Stimulated activated CD8-positive, alpha-beta memory T cell treated with anti-CD3 and anti-CD28 coated beads, Interleukin-12 subunit alpha, Interleukin-12 subunit beta, amount 100 ng/mL, for 24 hours (primary cell): ENCODE measurements around the gene KIF14.
"Not testable (repeated sequence)": the region's sequence is repeated elsewhere in the genome, so short reads cannot be mapped to it uniquely, and the experiment has no call there.

Experiments
- DNase-seq: peaks from one replicate; pipeline ENCODE4 v3.0.0-alpha.2; 2020; ENCODE audit errors: extremely low read depth

The KIF14 gene

DNA sequence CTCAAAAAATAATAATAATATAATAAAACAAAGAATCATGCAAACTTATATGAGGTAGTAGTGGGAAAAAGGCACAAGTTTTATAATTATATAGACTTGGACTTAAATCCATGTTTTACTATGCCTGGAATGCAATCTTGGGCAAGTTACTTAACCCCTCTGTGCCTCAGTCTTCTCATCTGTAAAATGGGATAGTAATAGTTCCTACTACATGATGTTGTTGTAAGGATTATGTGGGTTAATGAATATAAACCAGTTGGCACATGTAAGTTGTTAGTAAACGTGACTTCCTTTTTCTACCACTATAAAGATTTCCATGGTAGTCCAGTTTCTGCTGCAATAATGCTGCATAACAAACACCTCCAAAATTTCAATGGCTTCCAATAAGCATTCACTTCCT is 10.8 kb upstream of the KIF14 start:
- no peak for DNase-seq

DNA sequence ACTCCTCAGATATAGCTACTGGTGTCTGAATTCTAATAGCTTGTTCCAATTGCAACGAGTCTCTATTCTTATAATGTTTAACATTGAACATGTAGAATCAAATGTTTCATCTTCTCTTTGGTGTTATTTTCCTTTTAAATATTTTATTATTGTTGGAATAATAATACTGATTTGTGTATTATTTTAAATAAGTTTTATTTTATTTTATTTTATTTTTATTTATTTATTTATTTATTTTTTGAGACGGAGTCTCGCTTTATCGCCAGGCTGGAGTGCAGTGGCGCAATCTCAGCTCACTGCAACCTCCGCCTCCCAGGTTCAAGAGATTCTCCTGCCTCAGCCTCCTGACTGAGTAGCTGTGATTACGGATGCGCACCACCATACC is 10.0 kb upstream of the KIF14 start:
- DNase-seq, result not testable (repeated sequence)

DNA sequence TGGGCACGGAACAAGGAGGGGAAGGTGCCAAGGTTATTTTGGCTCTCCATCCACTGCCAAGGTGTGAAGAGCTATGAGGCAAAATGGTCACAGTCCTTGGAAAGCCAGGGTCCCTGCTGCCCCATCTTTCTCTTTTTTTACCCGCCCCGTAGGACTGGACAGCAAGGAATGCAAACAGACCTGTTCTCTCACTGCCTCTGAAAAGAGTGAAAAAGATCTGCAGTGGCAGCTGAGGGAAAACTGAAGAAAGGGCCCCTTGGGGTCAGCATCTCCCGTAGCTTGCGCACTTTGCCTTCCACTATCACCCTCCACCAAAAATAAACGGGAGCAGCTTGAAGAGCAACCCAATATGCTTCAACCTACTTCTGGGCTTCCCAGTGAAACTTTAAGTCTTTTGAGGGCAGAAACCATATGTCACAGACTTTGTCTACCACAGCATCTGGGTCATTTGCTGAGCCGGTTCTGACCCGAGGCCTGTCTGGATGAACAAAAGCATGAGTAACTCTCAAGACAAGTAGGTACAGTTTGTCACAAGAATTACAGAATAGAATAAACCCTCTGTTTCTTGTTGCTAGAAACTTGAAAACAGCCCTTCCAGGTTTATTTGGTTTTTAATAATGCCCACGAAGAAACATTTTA is 9.4 kb upstream of the KIF14 start:
- DNase-seq, result no peak

DNA sequence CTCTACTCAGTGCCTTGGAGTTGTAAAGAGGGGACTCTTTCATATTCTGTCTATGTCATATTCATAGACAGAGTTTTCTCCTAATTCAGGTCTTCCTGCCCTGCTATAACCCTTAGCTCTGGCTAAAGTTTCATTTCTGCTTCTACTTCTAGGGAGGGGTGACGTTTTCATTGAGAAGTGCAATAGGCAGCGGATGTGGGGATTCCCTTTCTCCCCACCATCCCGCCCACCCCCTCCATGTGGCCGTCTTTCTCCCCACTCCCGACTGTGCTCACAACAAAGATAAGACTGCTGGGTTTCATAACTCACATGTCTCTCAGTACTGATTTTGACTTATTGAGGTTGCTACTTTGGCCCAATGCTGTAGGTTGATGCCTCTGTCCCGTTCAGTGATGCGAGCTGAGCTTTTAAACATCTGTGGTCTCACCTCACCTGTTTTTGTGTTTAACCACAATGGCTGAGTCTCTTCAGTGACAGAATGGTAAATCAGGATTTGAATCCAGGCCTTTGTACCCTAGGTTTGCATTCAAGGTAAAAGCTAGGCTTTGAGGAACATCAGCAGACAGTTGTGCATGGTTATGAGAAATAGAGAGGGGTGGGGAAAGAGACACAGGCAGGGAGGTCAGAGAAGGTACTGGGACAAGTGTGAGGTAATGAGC is 7.8 kb upstream of the KIF14 start:
- DNase-seq, result no peak

DNA sequence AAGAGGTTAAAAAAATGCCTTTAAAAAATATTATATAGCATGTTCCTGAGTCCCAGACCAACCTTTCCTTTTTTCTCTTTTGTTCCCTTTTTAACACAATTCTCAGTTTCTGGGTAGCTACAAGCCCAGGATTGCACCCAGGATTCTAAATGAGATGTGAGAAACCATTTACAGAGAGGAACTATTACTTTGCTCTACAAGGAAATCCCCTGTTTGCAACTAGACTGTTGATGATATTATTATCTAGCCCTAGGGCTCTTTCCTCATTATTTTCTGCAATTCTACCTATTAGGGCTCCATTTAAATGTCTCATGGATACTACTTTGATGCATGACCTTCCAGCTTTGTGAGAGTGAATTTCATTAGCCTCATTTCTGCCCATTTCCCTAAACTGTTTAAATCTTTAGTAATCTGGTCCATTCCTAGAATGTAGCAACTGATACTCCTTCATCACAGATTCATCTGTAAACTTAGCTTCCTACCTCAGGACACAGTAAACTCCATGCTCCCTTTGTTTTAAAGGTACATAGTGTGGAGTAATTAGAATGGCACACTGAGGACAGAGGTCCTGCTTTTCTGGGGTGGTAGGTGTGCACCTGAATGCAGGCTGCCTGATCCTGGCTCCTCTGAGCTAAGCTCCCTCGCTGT is 7.1 kb upstream of the KIF14 start:
- no peak for DNase-seq

DNA sequence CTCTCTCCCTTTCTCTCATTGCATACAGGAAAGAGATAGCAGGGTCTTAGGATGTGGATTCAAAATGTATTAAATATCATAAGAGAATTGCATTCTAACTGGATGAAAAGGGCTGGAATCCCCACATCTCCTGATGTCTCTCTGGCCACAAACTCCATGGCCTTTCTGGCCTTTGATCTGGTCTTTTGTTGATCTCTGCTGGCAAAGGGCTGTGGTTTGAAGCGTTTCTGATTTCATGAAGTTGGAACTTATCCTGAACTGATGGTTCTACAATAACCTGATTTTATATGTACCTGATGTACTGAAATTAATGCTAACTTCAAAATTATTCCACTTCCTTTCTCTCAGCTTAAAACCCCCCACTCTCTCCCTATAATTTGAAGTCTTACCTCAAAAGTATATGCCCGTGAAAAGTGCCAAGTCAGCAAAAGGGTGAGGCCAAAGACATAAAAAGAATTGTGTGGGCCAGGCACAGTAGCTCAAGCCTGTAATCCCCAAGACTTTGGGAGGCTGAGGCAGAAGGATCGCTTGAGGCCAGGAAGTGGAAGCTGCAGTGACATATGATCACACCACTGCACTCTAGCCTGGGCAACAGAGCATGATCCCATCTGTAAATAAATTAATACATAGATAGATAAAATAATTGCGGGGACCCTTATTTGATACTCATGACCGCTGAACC is 6.4 kb upstream of the KIF14 start:
- DNase-seq, result no peak

DNA sequence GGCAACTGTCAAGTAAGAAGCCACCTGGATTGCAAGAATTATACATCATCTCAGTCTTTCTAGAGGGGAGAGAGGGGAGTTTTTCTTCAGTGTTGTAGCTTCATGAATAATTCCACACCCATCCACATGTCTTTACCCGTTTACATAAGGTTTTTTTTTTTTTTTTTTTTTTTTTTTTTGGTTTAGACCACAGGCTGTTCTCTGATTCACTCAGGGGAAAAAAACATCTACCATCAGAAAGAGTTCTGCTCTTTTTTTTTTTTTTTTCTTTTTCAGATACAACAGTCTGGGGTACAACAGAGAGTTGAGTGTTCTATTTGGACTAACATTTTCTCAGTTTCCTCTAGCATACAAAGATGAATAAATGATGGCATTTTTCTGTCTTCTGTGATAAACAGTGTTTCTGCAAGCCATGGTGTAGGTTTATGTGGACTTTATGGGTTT is 4.9 kb upstream of the KIF14 start:
- DNase-seq, result no peak

DNA sequence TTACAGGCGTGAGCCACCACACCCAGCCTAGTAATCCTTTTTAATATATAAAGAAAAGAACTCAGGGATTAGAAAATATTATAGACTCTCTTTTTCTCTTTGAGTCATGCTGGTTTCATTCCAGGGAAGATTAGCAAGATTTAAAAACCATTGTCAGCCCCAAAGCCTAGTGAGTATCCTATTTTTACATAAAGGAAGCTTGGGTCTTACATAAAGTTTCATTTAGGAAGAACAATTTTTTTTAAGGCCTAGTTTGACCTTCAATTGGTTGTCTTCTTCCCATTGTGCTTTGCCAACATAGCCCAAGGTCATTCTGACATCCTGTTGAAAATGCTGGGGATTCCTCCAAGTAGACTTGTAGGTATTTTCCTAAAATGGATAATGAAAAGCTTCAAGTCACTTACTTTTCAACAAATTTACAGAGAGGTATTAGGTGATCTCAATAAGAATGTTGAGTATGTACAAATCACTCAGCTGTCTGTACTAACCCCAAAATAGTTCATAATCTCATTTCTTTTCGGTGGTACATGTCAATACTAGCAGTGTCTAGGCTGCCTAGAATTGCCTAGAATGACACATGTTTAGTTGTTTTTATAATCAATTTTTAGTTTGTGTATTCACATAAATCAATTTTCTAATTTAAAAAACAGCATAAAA is 4.3 kb upstream of the KIF14 start:
- DNase-seq, result no peak

DNA sequence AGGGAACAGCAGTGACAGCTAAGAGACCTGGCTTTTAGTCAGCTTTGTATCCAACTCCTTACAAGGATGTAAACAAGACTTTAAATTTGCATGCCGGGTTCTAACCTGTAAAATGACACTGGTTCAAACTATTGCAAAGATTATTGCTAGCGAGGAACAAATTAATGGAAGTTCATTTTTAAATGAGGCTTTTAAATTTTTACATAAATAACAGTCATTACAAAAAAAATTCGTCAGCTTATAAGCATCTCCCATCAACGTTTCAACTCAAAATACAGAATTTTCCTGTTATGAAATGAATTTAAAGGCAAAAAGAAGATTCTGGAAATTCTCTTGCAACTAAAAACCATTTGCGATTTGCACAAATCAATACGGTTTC is 668 bp downstream of the KIF14 start:
- no peak for DNase-seq

DNA sequence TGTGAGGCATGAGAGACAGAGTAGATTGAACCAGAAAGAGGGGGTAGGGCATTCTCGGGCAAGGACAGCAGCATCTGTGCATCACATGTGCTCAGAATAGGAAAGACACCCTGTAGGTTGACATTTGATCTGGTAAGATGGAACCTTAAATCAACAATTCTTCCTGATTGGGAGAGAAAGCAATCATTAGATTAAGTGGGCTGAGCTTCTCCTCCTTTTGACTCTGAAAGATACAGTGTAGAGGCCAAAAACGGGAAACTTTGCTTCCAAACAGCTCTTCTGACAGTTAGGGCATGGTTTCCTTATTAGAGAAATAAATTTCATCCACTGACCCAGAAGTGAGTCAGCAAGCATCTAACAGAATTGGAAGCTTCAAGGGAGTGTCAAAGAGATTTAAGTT is 9.7 kb downstream of the KIF14 start:
- no peak for DNase-seq

DNA sequence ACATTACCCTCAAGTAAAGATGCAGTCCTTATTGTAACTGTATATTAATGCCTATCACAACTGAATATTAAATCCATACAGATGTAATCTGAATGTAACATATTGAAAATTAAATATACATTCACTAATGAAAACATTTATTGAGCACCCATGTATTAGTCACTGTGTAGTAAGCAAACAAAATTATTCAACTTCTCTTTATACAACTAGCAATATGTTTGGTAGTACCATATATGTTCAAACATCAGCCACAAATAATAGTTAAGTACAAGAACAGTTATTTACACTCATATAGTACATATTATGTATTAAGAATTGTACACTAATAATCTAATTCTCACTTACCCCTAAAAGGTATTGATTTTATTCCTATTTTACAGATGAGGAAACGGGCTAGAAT is 17.9 kb downstream of the KIF14 start:
- DNase-seq, result no peak

DNA sequence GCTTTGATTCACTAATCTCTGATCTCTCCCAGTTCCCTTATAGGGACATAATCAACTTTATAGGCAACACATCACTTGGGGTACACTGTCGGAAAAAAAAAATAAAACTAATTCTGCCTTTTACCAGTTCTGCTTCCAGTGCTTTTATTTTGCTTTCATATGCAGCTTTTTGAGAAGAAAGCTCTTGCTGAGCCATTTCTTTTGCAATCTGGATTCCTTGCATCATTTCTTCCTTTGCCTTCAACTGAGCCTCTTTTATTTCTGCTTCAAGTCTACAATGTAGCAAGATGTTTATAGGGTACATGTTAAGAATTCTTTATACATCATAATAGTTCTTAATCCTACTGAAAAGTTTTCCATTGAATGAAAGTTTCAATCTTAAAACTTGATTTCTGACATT is 30.6 kb downstream of the KIF14 start:
- no peak for DNase-seq

DNA sequence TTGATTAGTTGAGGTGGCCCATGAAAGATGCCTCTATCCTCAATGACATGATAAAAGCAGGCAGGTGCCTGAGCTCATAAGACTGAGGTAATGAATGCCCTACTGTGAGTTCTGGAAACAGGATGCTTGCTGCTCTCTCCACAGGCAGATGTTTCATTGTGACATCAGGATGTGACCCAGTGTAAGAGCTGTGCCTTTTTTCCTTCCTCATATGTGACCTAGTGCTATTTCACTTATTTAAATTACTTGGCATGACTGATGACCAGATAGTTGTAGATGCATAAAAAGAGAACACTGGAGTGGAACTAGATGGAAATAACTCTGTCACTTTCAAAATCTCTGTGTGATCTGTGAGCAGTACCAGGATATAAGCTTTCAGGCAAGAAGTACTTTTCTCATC is 31.9 kb downstream of the KIF14 start:
- no peak for DNase-seq

DNA sequence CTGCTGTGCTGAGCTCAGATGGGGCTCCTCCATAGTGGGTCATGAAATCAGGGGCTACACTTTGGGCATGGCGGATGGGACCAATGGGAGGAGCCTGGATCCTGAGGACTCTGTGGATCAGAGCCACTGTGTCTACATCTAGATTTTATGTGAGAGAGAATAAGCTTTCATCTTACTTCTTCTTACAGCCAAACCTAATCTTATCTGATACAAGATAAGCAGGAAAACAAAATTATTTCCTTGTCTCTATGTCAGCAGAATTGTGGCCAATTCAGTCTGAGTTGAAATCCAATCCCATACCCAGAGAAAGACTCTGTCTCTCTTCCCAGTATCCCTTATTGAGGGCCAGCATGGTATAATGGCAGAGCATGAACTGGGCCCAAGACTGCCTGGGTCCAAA is 56.2 kb downstream of the KIF14 start:
- no peak for DNase-seq

DNA sequence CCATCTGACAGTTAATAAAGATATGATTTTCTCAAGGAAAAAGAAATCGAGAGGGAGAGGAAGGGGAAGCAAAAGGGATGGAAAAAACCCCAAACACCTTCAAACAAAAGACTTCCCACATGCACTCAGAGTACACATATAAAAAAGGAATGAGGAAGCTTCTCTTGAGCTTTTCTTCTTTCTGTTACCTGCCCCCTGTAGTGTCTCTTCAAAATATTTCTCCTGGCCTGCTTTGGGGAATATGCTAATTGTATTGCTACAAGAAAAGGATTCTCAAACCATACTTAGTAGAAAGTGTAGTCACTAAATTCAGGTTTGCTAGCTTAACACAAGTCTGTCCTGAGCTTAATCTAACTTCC is 58.7 kb downstream of the KIF14 start:
- no peak for DNase-seq

DNA sequence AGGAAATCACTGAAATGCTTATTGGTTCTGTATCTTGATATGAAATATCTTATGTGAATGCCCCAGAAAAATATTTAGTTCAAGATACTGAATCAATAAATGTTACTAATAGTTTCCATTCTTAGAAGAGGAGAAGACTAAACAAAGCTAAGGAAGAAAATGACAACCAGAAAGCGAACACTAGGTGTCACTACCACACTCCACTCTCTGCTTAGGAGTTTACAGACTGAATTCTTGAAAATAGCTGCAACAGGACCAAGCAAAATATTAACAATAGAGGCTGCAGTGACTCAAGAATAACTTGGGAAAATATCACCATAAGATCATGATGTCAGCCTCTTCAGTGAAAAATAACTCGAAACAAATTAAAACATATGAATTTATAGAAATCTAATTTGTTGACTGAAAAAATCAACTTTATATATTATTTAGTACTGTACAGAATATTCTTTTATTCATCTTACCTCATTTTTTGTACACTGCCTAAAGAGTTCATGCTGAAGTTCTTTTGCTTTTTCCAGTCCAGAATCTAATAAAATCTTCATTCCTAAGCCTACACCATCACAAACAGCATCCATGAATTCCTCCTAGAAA is 61.6 kb downstream of the KIF14 start:
- no peak for DNase-seq

DNA sequence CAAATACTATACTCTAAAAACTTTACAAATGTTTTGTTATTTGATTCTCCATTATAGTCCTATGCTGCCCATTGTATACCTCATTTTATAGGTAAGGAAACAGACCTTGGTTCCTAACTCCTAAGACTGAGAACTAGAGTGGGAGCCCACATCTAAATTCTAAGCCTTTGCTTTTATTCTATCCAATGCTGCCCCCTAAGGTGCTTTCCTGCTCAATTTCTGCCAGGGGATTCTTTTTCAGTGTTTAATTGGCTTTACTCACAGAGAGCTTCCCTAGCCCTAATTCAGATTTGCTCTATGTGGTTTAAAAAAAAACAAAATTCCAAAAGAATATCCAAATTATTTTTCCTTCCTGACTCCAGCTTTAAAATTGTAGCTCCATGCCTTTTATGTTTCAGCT is 64.5 kb downstream of the KIF14 start:
- DNase-seq, result no peak

DNA sequence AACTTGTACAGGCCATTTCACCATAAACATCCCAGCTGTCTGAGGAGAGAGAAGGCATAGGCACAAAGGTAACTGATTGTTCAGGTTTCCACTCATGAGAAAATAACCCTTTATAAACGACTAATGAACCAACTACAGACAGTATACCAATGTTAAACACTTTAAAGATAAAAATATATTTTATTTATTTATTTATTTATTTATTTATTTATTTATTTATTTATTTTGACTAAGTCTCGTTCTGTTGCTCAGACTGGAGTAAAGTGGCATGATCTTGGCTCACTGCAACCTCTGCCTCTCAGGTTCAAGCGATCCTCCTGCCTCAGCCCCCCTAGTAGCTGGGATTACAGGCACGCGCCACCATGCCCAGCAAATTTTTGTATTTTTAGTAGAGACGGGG is 67.8 kb downstream of the KIF14 start:
- not testable (repeated sequence) for DNase-seq

DNA sequence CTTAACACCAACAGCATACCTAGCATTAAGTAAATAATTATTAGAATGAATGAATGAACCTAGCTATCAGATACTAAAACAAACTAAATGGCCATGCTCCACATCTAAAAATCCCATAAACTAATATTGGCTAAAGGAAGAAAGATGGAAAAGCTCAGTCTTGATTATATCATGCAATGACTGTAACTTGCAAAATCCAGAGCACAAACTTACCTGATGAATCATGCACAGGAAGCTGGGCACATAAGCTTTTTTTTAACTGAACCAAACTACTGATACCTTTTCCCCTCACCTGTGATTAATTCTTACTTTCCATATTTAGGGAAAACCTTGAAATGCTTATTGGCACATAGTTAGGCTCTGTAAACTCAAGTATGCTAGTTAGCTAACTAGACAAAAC is 70.2 kb downstream of the KIF14 start:
- DNase-seq, result no peak

DNA sequence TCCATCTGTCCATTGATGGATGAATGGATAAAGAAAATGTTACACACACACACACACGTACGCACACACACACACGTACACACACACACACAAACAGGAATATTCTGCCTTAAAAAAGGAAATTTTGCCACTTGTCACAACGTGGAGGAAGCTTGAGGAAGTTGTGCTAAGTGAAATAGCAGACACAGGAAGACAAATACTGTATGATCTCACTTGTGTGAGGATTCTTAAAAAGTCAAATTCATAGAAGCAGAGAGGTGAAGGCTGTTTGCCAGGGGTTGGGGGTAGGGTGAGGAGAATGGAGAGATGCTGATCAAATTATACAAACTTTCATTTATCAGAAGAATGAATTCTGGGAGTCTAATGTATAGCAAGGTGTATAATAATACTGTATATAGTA is 73.2 kb downstream of the KIF14 start:
- DNase-seq, result no peak

DNA sequence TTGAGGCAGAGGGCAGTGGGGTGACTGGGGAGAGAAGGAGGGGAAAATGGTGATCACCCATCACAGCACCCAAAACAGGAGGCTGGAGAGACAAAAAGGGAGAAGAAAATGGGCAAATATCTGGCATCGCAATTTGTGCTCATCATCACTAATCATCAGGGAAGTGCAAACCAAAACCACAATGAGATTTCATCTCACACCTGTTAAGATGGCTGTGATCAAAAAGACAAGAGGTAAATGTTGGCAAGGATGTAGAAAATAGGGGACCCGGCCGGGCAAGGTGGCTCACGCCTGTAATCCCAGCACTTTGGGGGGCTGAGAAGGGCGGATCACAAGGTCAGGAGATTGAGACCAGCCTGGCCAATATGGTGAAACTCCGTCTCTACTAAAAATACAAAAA is 74.0 kb downstream of the KIF14 start:
- DNase-seq, result no peak

DNA sequence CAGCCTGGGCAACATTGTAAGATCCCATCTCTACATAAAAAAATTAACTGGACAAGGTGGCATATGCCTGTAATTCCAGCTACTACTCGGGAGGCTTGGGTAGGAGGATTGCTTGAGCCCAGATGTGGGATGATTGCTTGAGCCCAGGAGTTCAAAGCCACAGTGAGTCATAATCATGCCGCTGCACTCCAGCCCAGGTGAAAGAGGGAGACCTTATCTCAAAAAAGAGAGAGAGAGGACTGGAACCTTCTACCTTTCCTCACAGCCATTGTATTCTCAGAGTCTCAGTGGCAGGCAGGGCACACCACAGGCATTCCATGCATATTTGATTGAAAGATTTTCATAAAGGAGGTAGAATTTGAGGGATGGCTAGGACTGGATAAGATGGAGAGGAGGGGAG is 78.4 kb downstream of the KIF14 start:
- no peak for DNase-seq
